ENCODE measurements around the gene KCNC1.

Gene KCNC1

DNA sequence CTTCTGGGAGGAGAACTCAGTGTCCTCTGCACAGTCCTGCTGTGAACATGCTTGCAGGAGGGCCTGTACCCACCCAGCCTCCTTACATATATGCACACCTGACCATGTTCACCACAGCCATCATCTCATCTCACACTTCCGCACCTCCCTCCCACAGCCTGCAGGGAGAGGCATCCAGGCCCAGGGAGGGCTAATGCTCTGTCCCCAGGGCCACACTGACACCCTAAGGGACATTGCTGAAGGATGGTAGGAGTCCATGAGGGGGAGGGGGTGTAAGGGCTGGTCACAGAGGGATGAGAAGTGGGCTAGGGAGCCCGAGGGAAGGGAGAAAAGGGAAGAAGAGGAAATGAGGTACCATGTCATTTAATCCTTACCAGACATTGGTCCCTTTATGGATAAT is 4.4 kb upstream of the KCNC1 start:
- Histone ChIP-seq H3K4me3 (ENCODE audit: low read depth, low read length, poor library complexity, severe bottlenecking) (no peak overlapping the region), H3K9me2 (ENCODE audit: low read depth, low read length) (no peaks in the 10 kb centered on the region), H3K9me3 (ENCODE audit: low read length) (no peaks in the 10 kb centered on the region), H3K36me3 (ENCODE audit: insufficient read depth, low read length) (no peaks in the 10 kb centered on the region), H3K27me3 (ENCODE audit: insufficient read depth, low read length) (no peaks in the 10 kb centered on the region), H3K27ac (ENCODE audit: low read depth, low read length, poor library complexity, severe bottlenecking) (no peak overlapping the region), H3K9ac (ENCODE audit: low read length) (no peak overlapping the region), H3K79me2 (ENCODE audit: insufficient read depth, low read length) (no peaks in the 10 kb centered on the region), H3K4me2 (ENCODE audit: low read length) (no peak overlapping the region), H2AFZ (ENCODE audit: low read length) (no peak overlapping the region), H3F3A (ENCODE audit: insufficient read depth, low read length) (no peaks in the 10 kb centered on the region), H3K4me1 (ENCODE audit: insufficient read depth, low read length, severe bottlenecking) (peaks cover 4% of the 10 kb centered on the region), H4K20me1 (ENCODE audit: insufficient read depth, low read length) (no peaks in the 10 kb centered on the region)
- TF ChIP-seq, protein P1, sequence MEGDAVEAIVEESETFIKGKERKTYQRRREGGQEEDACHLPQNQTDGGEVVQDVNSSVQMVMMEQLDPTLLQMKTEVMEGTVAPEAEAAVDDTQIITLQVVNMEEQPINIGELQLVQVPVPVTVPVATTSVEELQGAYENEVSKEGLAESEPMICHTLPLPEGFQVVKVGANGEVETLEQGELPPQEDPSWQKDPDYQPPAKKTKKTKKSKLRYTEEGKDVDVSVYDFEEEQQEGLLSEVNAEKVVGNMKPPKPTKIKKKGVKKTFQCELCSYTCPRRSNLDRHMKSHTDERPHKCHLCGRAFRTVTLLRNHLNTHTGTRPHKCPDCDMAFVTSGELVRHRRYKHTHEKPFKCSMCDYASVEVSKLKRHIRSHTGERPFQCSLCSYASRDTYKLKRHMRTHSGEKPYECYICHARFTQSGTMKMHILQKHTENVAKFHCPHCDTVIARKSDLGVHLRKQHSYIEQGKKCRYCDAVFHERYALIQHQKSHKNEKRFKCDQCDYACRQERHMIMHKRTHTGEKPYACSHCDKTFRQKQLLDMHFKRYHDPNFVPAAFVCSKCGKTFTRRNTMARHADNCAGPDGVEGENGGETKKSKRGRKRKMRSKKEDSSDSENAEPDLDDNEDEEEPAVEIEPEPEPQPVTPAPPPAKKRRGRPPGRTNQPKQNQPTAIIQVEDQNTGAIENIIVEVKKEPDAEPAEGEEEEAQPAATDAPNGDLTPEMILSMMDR (IDR thresholded peaks at IDR 0.05; ENCODE audit: low read length), result no peak
- no peak for TF ChIP-seq EZH2 (IDR thresholded peaks at IDR 0.05; ENCODE audit: borderline replicate concordance, low read length)

DNA sequence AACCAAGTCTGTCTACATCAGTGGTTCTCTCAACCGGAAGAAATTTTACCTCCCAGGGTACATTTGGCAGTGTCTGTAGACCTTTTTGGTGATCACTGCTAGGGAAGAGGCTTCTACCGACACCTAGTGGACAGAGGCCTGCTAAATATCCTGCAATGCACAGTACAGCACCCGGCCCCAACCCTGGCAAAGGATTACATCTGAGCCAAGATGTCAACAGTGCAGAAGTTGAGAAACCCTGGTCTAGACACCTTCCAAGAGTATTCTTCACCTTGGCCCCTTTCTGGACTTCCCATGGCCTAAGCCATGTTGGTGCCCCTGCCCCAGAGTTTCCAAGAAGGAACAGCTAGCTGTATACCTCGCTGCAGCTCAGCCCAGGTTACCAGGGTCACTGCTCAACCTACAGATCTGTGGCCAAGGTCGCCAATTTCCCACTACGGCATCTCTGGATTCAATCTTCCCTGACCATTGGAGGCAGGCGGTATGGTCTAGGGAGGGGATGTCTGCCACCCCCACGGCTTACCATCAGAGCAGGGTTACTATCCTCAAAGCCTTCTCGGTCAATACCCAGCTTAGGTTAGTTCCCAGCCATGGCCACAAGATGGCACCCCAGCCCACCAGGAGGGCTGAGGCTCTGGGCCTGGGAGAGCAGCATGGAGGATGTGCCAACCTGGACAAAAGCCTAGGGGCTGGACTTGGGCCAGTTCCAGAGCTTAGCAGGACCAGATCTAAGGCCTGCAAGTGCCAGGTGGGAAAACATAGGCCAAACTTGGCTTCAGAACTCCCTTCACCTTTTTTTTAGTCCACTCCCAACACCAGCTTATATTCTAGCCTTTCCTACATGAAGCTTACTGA is 3.7 kb upstream of the KCNC1 start:
- no peaks in the 10 kb centered on the region for H3F3A ChIP-seq (ENCODE audit: insufficient read depth, low read length)
- H3K9me2 ChIP-seq (ENCODE audit: low read depth, low read length), result no peaks in the 10 kb centered on the region
- no peak overlapping the region for H3K4me2 ChIP-seq (ENCODE audit: low read length)
- peaks cover 4% of the 10 kb centered on the region for H3K4me1 ChIP-seq (ENCODE audit: insufficient read depth, low read length, severe bottlenecking)
- no peak for TF ChIP-seq EZH2 (IDR thresholded peaks at IDR 0.05; ENCODE audit: borderline replicate concordance, low read length)
- TF ChIP-seq, protein P1 (IDR thresholded peaks at IDR 0.05; ENCODE audit: low read length), result peak; percentile 70
- H2AFZ ChIP-seq (ENCODE audit: low read length), result no peak overlapping the region
- H4K20me1 ChIP-seq (ENCODE audit: insufficient read depth, low read length), result no peaks in the 10 kb centered on the region
- no peak overlapping the region for H3K27ac ChIP-seq (ENCODE audit: low read depth, low read length, poor library complexity, severe bottlenecking)
- no peaks in the 10 kb centered on the region for H3K27me3 ChIP-seq (ENCODE audit: insufficient read depth, low read length)
- H3K36me3 ChIP-seq (ENCODE audit: insufficient read depth, low read length), result no peaks in the 10 kb centered on the region
- H3K9ac ChIP-seq (ENCODE audit: low read length), result no peak overlapping the region
- H3K79me2 ChIP-seq (ENCODE audit: insufficient read depth, low read length), result no peaks in the 10 kb centered on the region
- no peaks in the 10 kb centered on the region for H3K9me3 ChIP-seq (ENCODE audit: low read length)
- no peak overlapping the region for H3K4me3 ChIP-seq (ENCODE audit: low read depth, low read length, poor library complexity, severe bottlenecking)

DNA sequence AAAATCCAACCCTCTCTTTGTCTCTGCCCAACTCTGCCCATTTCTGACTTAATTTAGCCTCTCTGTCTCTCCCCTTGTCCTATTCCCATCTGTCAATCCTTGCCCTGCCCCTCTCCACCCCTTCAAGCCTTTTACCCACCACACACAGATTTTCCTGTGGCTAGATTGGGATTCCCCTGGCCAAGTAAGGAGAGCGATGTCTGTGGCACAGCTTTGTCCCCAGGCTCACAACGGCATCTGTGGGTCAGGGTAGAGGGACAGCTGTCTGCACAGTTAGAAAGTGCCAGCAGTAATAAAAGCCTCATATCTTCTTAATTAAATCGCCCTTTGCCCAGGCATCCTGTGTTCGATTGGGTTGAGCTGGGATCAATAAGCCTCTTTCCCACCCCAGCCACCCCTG is 1.3 kb upstream of the KCNC1 start:
- no peak overlapping the region for H3K27ac ChIP-seq (ENCODE audit: low read depth, low read length, poor library complexity, severe bottlenecking)
- H3K4me1 ChIP-seq (ENCODE audit: insufficient read depth, low read length, severe bottlenecking), result peaks cover 4% of the 10 kb centered on the region
- H4K20me1 ChIP-seq (ENCODE audit: insufficient read depth, low read length), result no peaks in the 10 kb centered on the region
- no peaks in the 10 kb centered on the region for H3K9me3 ChIP-seq (ENCODE audit: low read length)
- H3K27me3 ChIP-seq (ENCODE audit: insufficient read depth, low read length), result no peaks in the 10 kb centered on the region
- no peaks in the 10 kb centered on the region for H3K79me2 ChIP-seq (ENCODE audit: insufficient read depth, low read length)
- no peak overlapping the region for H3K4me3 ChIP-seq (ENCODE audit: low read depth, low read length, poor library complexity, severe bottlenecking)
- H3K9me2 ChIP-seq (ENCODE audit: low read depth, low read length), result no peaks in the 10 kb centered on the region
- TF ChIP-seq, protein P1 (IDR thresholded peaks at IDR 0.05; ENCODE audit: low read length), result no peak
- TF ChIP-seq EZH2 (IDR thresholded peaks at IDR 0.05; ENCODE audit: borderline replicate concordance, low read length), result no peak
- H3K4me2 ChIP-seq (ENCODE audit: low read length), result no peak overlapping the region
- H3K9ac ChIP-seq (ENCODE audit: low read length), result no peak overlapping the region
- no peaks in the 10 kb centered on the region for H3K36me3 ChIP-seq (ENCODE audit: insufficient read depth, low read length)
- H3F3A ChIP-seq (ENCODE audit: insufficient read depth, low read length), result no peaks in the 10 kb centered on the region
- no peak overlapping the region for H2AFZ ChIP-seq (ENCODE audit: low read length)

Measured in OCI-LY1 (cell line).